ENCODE data around the gene PRAME. TPM values are rescaled to one million over a fixed set of nuclear protein-coding genes. Genes with fewer than 3 reads are reported as not detected.

The PRAME gene
- total and polyA plus RNA-seq, 10 of the 15 experiments (the other 5 are each of a cell fraction or from before 2014, with no cell fraction given) = 0.40 to 2.5 (median 0.65) TPM

DNA sequence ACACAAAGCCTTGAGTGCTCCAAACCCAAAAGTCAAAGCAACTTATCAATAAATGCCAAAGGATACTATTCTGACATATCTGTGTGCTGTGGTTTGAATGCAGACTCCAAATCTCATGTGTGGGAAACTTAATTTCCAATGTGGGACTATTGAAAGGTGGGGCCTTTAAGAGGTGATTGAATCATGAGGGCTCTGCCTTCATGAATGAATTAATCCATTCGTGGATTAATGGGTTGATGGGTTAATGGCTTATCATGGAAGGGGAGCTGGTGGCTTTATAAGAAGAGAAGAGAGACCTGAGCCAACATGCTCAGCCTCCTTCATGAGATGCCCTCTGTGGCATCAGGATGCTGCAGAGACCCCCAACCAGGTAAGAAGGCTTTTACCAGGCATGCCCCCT is 22.1 kb downstream of the PRAME start:
- DNase-seq (ENCODE audit: low read depth, low spot score) (no peak), FAIRE-seq (no peak), ATAC-seq (no peak)
- TF ChIP-seq HDGF (IDR thresholded peaks at IDR 0.05) = no peak
- no peak for TF ChIP-seq CREB1 (IDR thresholded peaks at IDR 0.05; ENCODE audit: low read depth)
- no peak for TF ChIP-seq PAX5 (IDR thresholded peaks at IDR 0.05; ENCODE audit: borderline replicate concordance, low read depth, low read length)
- no peak for TF ChIP-seq TARDBP (IDR thresholded peaks at IDR 0.05; ENCODE audit: borderline replicate concordance)
- TF ChIP-seq SIN3A (IDR thresholded peaks at IDR 0.05; ENCODE audit: low read depth, low read length) = no peak
- TF ChIP-seq MEF2B (IDR thresholded peaks at IDR 0.05; ENCODE audit: partially characterized antibody, poor library complexity, severe bottlenecking) = no peak
- no peak for TF ChIP-seq SUPT20H (IDR thresholded peaks at IDR 0.05; ENCODE audit: borderline replicate concordance, control insufficient read depth, low read depth, low read length)
- TF ChIP-seq, protein P1, sequence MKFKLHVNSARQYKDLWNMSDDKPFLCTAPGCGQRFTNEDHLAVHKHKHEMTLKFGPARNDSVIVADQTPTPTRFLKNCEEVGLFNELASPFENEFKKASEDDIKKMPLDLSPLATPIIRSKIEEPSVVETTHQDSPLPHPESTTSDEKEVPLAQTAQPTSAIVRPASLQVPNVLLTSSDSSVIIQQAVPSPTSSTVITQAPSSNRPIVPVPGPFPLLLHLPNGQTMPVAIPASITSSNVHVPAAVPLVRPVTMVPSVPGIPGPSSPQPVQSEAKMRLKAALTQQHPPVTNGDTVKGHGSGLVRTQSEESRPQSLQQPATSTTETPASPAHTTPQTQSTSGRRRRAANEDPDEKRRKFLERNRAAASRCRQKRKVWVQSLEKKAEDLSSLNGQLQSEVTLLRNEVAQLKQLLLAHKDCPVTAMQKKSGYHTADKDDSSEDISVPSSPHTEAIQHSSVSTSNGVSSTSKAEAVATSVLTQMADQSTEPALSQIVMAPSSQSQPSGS (IDR thresholded peaks at IDR 0.05; ENCODE audit: low read length) = no peak
- no peak for TF ChIP-seq BACH1 (IDR thresholded peaks at IDR 0.05; ENCODE audit: borderline replicate concordance)
- TF ChIP-seq, protein P2, sequence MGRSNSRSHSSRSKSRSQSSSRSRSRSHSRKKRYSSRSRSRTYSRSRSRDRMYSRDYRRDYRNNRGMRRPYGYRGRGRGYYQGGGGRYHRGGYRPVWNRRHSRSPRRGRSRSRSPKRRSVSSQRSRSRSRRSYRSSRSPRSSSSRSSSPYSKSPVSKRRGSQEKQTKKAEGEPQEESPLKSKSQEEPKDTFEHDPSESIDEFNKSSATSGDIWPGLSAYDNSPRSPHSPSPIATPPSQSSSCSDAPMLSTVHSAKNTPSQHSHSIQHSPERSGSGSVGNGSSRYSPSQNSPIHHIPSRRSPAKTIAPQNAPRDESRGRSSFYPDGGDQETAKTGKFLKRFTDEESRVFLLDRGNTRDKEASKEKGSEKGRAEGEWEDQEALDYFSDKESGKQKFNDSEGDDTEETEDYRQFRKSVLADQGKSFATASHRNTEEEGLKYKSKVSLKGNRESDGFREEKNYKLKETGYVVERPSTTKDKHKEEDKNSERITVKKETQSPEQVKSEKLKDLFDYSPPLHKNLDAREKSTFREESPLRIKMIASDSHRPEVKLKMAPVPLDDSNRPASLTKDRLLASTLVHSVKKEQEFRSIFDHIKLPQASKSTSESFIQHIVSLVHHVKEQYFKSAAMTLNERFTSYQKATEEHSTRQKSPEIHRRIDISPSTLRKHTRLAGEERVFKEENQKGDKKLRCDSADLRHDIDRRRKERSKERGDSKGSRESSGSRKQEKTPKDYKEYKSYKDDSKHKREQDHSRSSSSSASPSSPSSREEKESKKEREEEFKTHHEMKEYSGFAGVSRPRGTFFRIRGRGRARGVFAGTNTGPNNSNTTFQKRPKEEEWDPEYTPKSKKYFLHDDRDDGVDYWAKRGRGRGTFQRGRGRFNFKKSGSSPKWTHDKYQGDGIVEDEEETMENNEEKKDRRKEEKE (IDR thresholded peaks at IDR 0.05) = no peak
- no peak for TF ChIP-seq MYC (IDR thresholded peaks at IDR 0.05; ENCODE audit: insufficient read depth, insufficient read length, insufficient replicate concordance, low read length, severe bottlenecking)
- TF ChIP-seq ZZZ3 (IDR thresholded peaks at IDR 0.05; ENCODE audit: control insufficient read depth, insufficient read length, low read depth) = no peak
- no peak for TF ChIP-seq ESRRA (IDR thresholded peaks at IDR 0.05; ENCODE audit: low read length)
- Histone ChIP-seq H3K4me1 (ENCODE audit: control insufficient read depth, insufficient read depth, low read length) (no peaks in the 10 kb centered on the region), H3K4me3 (no peak overlapping the region), H2AFZ (ENCODE audit: control insufficient read depth, low read depth, low read length) (no peak overlapping the region), H3K36me3 (ENCODE audit: control insufficient read depth in 2 of 2, insufficient read depth in 2 of 2, low read length in 1 of 2) (no peaks in the 10 kb centered on the region), H3K79me2 (ENCODE audit: control insufficient read depth, insufficient read depth, low read length) (no peaks in the 10 kb centered on the region), H4K20me1 (ENCODE audit: control insufficient read depth, insufficient read depth) (no peaks in the 10 kb centered on the region), H3K9me3 (replicated peaks; ENCODE audit: control insufficient read depth, insufficient read depth, low read length) (no peaks in the 10 kb centered on the region), H3K4me2 (ENCODE audit: control insufficient read depth, insufficient read depth) (no peak overlapping the region), H3K27me3 (replicated peaks in 1 of 2; ENCODE audit: control insufficient read depth in 2 of 2, insufficient read depth in 2 of 2, low read length in 1 of 2) (no peaks in the 10 kb centered on the region), H3K27ac (ENCODE audit: control insufficient read depth, insufficient read depth) (no peak overlapping the region), H3K9ac (ENCODE audit: control insufficient read depth, insufficient read depth, low read length) (no peak overlapping the region)
- in situ Hi-C loops (cut with MboI) (no loop called here), intact Hi-C loops (cut with micrococcal nuclease; ENCODE audit: unreplicated experiment) (no loop called here)
- ChIA-PET RAD21 (ENCODE audit: unreplicated experiment) (no interaction called here), POLR2A (no interaction called here), SMC1A (ENCODE audit: uncharacterized antibody, unreplicated experiment) (no interaction called here), CTCF (no interaction called here)
- WGBS (ENCODE audit: insufficient coverage, insufficient replicate concordance, low lambda C conversion rate, missing lambda C conversion rate) = 8% methylated on average over 1 of the region's 1 CpG
- no TSS peak for BruUV-seq (replicated peaks)

Data from GM12878 (cell line).